GF-D8 (cell line): ENCODE measurements around the gene OR4K5.
"Not testable (repeated sequence)": the region's sequence is repeated elsewhere in the genome, so short reads cannot be mapped to it uniquely, and the experiment has no call there.

ENCODE experiments used
- DNase-seq: peaks from one replicate; lab custom pipeline; 2025; lab: John Stamatoyannopoulos, UW

The OR4K5 gene, protein sequence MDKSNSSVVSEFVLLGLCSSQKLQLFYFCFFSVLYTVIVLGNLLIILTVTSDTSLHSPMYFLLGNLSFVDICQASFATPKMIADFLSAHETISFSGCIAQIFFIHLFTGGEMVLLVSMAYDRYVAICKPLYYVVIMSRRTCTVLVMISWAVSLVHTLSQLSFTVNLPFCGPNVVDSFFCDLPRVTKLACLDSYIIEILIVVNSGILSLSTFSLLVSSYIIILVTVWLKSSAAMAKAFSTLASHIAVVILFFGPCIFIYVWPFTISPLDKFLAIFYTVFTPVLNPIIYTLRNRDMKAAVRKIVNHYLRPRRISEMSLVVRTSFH

DNA sequence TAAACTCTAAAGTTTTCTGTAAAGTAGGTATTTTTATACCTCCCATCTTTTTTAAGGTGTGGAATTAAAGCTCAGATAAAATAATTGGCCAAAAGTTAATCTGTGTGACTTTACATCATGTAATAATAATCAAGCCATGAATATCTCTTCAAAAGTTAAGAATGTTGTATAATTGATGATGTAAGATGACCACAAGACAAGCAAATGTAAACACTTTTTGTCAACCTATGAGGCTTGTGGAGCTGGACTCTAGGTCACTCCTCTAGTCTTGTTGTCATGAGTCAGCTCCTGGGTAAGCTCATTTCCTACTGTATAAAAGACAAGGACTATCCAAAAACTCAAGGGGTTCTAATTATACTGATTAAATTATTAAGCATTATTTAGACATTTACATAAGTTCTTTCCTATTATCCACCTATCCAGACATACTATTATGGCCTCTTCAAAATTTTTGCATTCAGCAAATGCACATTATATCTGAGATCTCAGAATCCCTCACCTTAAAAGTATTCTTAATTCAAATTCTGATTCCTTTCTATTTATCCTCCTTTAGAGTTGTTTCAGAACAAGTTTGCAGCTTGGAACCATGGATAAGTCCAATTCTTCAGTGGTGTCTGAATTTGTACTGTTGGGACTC lies at the start of gene OR4K5:
TSS of gene OR4K5 (plus strand) at position 587 of the 637 bp plus-strand sequence. CDS start at position 587, 0 bp downstream.
- DNase-seq, result no peak

DNA sequence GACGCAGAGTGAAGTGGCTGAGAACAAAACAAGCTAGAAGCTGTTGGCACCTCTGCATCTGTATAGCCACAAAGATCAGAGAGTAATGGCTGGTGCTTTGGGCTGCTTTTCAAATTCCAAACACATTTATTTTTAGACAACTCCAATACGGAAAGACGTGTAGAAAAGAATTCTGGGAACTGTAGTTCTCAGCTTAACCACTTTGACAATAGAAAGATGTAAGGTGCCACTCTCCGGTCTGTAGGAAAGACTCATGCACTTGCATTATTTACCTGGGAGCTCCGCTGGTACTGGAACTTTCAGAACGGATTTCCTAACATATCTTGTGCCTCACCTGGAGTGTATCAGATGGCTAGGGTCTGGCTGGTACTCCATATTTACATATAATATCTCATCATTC lies 47.2 kb upstream of the OR4K5 start:
- DNase-seq, result no peak

DNA sequence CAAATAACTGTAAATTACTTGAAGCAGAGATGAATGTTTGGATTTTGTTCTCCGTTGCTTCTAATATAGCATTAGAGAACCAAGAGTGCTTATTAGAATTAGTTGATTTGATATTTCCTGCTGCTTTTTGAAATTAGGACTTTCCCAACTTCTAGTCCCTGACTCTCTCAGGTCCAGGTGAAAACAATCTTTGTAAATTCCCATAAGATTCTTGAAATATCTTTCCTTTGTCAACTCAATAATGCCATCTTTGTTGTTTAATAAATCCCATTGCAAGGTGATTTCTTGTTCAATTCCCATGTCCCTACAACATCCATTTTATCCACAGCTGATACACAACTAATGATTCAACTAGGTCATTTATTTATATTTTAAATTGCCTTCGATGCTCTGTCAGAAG lies 45.6 kb upstream of the OR4K5 start, which contains the start of gene OR4K2:
TSS of gene OR4K2 (plus strand) at position 301 of the 400 bp plus-strand sequence. CDS start 1,126 bp downstream, outside the sequence.
- no peak for DNase-seq

DNA sequence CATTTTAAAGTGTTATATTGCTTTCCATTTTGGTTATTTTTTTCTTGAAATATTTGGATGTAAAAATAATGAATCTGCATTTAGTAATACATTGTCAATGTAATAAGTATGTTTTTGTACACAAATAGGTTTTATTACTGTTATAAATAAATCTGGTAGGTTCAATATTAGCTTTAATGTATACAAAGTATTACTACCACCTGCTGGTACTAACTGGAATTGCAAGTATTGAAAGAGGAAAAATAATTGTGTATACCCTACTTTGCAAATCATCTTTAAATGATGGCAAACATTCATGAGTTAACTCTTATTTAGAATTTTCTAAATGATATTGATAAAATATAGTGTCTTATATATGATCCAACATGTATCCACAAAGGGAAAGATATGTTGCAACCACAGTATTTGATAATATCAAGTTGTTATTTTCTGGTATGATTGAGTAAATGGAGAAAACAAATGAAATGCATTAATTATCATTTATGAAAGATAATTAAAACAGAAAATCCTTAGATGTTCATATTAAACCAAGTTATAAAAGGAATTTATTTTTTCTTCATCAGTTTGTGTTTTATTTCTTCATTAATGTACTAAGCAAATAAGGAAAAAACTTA lies 42.3 kb upstream of the OR4K5 start:
- DNase-seq, result no peak

DNA sequence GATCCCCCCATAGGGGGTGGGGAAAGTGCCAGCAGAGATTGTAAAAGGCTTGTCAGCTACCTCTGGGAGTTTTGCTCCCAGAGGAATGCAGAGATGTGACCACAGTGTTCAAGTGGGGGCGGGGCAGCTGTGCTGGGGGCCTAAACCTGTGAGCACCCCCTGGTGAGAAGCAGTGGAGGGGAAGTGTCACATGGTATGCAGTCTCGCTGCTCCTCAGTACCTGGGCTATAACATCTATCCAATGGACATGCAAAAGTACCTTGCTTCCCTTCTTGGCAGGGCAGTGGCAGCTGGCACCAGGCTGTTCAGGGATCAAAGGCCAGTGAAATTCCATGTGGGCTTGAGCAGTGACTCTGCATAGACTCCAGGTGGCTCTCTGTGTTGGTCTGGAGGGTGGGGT lies 25.1 kb upstream of the OR4K5 start:
- no peak for DNase-seq

DNA sequence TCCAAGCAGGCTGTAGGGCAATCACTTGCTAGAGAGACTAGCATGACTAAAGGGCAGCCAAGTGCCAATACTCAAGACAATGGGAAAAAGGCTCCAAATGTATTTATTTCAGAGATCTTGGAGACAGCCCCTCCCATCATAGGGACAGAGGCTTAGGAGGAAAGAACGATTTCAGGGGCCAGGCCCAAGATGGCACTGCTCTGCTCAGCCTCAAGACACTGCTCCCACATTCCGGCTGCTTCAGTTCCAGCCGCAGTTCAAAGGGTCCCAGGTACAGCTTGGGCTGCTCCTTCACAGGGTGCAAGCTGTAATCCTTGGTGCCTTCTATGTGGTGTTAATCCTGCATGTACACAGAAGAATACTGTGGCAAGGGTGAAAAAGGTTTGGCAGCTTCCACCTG lies 19.4 kb upstream of the OR4K5 start:
- no peak for DNase-seq

DNA sequence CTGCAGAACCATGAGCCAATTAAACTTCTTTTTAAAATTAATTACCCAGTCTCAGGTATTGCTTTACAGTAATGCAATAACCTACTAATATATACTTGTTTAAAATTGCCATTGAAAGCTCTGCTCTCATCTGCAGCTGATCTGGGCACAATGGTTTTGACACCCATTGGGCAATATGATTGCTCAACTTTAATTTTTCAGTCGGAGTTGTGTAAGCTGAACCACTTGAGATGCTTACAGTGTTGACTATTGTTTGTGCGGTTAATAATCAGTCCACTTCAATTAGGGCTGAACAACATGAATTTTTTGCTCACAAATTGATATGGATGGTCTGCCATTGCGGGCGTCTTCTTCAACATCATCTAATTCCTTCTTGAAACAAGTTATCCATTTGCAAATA lies 18.0 kb upstream of the OR4K5 start:
- no peak for DNase-seq

DNA sequence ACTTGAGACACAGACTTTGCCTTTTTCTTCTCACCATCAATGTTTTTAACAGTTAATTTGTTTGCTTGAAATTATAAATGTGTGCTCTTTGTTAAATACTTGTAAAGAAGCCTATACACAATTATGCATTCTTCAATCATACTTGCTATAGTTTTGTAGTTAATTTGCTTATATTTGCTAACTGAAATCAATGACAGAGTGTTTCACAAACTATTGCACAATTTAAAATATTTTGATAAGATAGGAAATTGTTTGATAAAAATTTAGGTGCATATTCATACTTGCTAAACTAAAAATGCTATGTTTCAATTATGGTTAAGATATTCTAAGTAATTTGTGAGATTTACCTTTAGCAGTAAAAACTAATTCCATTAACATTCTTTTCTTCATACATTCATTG lies 13.7 kb upstream of the OR4K5 start:
- DNase-seq, result no peak

DNA sequence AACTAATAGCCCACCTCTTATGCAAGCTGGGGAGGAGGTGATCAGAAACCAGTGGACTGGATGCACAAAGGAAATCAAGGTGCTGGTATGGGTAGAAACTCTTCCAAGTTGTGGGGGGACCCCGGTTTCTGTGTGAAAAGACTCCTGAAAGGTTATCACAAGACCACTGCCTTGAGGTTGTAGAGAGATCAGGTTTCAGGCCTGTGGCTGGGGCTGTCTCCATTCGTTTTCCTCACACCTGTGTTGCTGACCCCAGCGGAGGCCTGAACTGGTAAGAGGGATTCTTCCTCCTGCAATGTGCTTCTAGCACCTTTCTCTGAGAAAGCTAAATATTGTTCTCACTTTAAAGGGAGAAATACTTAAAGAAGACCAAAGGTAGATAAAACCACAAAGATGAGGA lies 9.3 kb upstream of the OR4K5 start:
- no peak for DNase-seq

DNA sequence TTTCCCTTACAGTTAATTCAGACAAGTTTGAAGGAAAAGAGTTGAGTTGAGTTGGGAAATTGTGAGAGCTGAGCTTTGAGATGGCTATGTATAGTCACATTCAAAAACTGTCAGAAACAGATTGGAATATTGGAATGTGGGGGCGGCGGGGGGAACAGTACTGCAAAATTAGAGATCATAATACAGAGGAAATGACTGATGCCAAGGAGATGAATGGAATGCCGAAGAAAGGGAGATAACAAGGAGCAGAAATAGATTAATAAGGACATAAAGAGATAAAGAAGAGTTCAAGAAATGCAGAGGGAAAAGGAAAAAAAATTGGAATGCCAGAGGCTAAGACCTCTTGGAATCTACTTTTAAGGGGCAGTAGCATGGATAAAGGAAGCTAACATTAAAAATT lies 3.2 kb upstream of the OR4K5 start:
- no peak for DNase-seq

DNA sequence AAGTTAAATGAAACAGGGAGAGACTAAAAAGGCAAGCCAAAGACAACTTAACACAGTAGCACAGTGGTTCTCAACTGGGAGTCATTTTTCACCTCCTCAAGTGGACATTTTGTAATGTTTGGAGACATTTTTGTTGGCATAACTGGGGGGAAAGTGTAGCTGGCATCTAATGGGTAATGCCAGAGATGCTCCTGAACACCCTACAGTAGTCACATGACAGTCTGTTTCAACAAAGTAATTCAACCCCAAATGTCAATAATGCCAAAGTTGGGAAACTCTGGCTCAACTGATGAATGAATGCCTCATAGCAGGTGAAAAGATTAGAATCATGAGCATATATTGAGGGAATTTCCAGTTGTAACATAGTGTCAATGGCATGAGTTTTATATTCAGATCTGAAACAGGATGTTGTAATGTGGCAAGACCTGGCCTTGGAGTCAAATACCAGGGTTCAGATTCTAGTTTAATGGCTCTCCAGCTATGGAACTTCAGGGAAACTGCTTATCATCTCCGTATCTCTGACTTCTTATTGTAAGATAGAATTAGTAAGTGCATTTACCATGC lies 2.4 kb upstream of the OR4K5 start:
- no peak for DNase-seq

DNA sequence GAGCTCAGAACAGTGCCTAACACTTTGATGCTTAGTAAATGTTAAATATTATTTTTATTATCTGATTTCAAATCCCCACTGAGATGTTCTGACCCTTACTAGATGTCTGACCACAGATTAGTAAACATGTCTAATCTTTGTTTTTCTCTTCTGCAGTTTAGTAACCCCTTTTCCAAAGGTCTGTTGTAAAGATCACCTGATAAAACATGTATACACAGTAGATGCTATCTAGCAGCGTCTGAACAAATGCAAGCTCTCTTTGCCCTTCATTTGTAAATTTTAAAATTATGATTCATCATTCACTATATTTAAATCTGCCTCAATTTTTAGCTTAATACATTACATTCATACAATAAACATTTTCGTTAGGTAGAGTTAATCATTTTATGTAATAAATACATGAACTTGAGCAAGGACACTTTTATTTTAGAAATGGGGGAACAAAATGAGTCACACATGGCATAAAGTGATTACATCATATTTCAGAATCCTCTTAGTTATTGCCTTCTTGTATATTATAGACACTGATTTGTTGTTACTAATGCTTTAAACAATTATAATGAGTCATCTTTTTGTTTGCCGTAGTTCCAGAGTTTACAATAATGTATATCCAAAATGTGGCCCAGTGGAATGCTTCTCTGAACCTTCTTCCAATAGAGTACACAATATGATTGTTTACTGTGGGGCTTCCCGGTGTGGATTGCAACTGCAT lies 1.7 kb upstream of the OR4K5 start:
- no peak for DNase-seq

DNA sequence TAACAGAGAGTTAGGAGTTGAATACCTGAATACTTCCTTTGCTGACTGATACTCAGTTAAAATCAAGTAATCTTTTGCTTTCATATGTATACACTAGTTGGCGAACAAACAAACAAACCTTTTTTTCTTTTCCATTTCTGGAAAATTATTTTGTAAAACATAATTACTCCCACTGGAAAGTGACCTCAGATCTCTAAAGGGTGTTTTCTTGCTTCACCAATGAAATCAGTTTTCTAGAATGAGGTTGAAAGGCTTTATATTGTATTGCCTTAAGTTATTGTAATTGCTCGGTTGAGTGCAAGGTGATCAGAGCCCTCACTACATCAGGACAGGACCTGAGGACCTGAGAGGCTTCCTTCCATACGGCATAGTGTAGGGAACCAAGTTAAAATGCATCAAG lies 10.2 kb downstream of the OR4K5 start, which contains the start of gene OR4K1:
TSS of gene OR4K1 (plus strand) at position 301 of the 400 bp plus-strand sequence. CDS start 4,750 bp downstream, outside the sequence.
- no peak for DNase-seq

DNA sequence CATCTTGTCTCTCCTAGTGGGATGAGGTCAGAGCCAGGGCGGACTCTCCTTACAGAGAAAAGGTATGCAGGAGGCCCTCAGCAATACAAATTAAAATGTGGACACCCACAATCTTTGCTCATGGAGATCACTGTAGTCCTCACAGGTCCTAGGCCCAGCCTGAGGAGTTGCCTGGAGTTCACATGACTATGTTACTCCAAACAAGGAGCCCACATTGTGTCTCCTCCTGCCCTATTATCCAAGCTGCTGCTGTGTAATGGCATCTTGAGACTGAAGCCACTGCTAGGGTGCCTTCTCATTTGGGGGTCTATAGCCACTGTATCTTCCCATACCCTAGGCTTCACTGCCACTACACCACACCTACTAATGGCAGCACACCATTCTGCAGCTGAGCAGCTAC lies 21.3 kb downstream of the OR4K5 start:
- DNase-seq, result no peak

DNA sequence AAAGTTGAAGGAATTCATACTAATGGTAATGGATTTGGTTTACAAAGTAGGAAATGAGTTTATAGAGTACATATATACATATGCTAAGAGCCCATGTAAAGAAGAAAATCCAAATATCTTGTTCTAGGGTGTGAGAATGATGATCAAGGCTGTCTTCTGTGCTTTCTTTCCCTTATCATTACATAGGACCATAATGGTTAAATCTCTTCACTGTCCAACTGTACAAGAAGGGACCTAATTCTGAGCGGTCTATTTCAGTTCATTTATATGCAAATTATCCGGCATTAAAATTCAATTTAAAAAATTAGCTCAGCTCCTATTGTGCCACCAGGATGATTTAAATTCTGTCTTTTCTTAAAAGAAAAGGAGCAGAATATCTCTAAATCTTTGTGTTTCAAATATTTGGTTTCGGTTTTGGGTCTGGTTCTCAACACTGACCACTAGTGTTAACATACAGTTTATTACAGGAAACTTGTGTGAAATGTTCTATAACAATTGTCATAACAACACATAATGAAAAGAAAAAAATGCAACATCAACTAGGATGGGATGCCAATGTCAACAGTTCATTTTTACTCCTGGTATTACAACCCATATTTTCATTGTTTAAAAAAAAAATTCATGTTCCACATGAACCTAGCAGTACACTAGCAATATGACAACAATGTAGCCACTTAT lies 27.1 kb downstream of the OR4K5 start:
- DNase-seq, result no peak

DNA sequence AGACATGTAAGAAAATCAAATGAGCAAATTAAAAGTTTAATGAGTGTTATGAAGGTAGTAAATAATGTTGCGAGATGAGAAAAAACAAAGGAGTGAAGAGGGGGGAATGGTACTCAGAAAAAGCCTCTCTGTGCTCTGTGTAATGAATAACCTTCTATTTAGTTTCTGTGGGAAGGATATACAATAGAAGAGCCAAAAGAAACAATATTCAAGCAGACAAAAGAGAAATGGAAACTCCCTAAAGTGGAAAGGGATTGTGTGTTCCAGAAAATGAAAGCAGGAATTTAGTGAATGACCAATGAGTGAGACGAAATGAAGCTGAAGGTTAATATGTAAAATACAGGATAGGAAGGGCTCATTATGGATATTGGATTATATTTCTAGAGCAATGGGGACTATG lies 28.8 kb downstream of the OR4K5 start:
- DNase-seq, result no peak

DNA sequence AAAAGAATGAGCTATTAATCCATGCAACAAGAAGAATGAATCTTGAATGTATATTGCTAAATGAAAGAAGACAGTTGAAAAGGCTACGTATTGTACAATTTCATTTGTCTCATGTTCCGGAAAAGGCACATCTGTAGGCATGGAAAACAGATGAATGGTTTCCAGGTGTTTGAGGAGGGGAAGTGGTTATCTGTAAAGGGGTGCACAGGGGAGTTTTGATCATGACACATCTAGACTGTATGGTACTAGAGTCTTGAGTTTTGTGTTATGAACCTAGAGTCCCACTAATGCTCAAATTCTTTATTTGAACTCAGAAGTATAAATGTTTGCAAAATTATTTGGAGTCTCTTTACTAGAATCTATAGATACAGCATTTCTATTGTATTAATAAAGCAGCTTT lies 49.3 kb downstream of the OR4K5 start:
- DNase-seq, result not testable (repeated sequence)
